ENCODE results near the gene BANF2.

Gene BANF2

DNA sequence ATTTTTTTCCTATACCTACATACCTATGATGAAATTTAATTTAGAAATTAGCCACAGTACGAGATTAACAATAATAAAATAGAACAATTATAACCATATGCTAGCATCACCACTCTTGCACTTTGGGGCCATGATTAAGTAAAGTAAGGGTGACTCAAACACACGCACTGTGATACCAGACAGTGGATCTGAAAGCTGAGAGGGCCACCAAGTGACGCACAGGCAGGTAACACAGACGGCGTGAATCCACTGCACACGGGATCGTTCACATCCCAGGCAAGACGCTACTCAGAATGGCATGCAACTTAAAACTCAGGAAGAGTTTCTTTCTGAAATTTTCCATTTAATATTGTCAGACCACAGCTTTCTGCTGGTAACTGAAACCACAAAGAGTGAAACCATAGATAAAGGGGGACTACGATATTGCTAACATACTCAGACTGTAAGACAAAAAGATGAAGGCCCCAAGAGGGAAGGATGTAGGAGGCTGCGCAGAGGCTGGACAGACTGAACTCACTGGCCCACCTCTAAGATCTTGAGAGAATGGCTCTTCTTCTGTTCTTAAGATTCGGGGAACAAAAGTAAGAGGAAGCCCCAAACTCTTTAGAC is 35.6 kb upstream of the BANF2 start:
- DNase-seq (ENCODE audit: low read depth), result no peak

DNA sequence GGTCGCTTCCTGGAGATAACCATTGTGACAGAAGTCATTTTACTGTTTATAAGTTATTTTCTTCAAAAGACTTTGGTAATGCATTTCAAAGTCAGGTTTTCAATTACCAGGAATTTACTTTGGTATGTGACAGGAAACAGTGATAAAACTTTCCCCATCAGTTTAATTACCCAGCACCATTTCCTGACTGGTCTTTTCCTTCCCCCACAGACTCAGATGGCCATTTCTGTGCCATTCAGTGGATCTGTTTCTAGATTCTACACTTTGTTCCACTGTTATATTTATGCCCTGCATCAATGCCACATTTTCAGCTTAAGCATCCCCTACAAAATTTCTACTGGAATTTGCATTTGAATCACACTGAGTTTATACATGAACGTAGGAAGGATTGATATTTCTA is 34.0 kb upstream of the BANF2 start:
- DNase-seq (ENCODE audit: low read depth), result no peak

DNA sequence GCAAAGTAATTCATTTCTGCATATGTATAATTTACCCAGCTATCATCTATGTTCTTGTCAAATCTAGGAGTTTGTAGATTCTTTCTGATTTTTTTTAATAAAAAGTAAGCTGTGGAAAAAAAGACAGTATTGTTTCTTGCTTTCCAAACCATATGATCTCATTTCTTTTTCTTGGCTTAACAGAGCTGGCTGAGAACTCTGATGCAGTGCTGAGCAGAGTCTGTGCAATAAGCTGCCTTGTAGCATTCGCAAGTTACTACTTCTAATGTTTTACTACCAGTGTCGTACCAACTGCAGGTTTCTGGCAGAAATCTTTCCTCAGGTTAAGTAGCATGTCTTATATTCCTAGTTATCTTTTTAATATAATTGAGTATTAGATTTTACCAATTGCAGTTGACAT is 33.3 kb upstream of the BANF2 start:
- no peak for DNase-seq (ENCODE audit: low read depth)

DNA sequence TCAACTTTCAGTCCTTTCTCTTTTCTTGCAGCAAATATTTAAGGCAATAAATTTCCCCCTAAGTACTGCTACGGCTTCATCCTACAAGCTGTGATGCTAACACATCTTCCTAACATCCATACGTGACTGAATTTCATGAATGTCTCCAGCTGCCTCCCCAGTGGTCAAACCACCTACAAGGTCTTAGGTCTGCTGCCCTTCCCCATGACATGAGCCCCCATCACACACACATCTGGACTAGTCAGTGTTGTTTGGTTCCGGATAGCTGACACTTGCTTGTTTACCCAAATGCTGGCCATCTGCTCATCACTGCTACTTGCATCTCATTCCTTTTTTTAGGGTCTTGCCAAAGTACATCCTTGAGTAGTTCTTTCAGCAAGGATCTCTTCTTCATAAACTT is 32.3 kb upstream of the BANF2 start:
- no peak for DNase-seq (ENCODE audit: low read depth)

DNA sequence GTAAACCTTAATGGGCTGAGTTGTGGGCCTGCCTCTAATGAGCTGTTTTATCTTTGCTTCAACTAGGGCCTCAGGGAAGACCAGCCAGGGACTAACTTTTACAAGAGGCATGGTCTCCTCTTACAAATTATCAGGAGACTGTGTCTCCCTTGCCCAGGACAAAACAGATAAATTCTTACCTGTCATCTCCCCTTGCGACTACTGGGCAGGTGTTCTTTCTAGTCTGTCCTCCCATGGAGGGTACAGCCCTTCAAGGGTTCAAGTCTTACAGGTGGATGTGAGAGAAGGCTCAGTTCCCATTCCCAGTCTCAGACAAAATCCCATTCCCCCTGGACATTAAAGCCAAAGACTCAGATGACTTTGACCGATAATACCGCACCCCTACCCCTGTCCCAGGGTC is 31.3 kb upstream of the BANF2 start:
- no peak for DNase-seq (ENCODE audit: low read depth)

GRCh38 chr20:17669306-17669931 is 30.3 kb upstream of the BANF2 start:
- DNase-seq (ENCODE audit: low read depth), result no peak

DNA sequence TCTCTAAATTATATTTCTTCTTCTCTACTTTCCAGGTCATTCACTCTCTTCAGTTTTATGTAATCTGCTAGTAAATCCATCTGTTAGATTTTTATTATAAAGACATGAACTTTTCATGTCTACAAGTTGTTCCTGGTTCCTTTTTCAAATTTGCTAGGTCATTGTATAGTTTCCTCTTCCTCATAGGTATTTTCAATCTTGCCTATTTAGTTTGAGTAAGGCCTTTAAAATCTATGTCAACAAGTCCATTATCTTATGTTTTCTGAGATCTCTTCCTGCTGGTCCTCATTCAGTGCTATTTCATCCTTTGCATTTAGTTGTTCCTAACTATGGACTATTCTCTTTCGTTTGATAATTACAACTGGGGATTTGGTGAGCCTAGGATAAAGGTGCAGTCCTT is 28.8 kb upstream of the BANF2 start:
- DNase-seq (ENCODE audit: low read depth), result no peak

DNA sequence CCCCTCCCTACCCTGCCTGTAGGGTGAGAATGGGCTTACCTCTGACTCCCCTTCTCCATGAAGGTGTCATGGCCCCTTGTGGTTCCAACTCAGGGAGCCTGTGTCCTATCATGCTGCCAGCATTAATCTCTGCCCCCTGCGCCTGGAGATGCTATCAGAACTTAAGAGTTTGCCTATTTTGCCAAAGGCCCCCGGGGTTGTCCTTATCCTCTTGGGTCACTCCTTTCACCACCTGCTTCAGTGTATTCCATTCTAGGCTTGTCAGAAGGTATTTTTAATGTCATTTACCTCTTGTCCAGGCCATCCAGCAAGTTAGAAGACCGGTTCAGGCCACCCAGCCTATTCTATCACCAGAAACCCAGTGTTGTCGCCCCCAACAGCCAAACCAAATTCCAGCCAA is 28.2 kb upstream of the BANF2 start:
- no peak for DNase-seq (ENCODE audit: low read depth)

DNA sequence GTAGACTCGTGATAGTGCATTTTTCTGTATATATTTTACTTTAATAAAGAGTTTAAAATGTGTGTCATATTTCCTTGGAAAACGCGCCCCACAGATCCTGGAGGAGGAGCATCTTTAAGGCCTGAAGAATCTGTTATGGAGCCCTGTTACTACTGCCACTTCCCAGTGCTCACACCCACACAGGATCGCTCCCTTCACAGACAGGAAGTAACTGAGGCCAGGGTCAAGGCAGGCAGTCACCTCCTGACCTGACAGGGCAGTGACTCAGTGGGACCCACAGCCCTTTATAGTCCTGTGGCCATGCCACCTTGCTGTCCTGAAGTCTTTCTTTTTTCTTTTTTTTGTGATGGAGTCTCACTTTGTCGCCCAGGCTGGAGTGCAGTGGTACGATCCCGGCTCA is 26.7 kb upstream of the BANF2 start:
- no peak for DNase-seq (ENCODE audit: low read depth)

GRCh38 chr20:17674722-17675518 is 24.8 kb upstream of the BANF2 start:
- no peak for DNase-seq (ENCODE audit: low read depth)

- DNase-seq (ENCODE audit: low read depth), result no peak
Observed at GRCh38 chr20:17675519-17676377, 24.0 kb upstream of the BANF2 start.

GRCh38 chr20:17676378-17676759 is 23.4 kb upstream of the BANF2 start:
- DNase-seq (ENCODE audit: low read depth), result no peak

DNA sequence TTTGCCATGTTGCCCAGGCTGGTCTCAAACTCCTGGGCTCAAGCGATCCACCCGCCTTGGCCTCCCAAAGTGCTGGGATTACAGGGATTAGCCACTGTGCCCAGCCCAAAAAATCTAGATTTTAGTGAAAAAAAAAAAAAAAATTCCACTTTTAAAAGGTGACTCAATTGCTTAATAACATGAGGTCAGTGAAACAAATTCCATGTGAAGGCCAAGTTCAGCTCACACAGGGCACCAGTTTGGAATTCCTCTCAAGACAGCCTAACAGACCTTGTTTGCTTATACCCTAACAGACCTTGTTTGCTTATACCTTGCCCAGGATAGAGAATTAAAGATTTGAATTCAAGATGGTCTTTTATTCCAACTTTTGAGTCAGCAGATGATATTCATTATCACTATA is 22.8 kb upstream of the BANF2 start:
- DNase-seq (ENCODE audit: low read depth), result no peak

GRCh38 chr20:17678295-17678694 is 21.5 kb upstream of the BANF2 start:
- DNase-seq (ENCODE audit: low read depth), result no peak

GRCh38 chr20:17678886-17679285 is 20.9 kb upstream of the BANF2 start:
- no peak for DNase-seq (ENCODE audit: low read depth)

DNA sequence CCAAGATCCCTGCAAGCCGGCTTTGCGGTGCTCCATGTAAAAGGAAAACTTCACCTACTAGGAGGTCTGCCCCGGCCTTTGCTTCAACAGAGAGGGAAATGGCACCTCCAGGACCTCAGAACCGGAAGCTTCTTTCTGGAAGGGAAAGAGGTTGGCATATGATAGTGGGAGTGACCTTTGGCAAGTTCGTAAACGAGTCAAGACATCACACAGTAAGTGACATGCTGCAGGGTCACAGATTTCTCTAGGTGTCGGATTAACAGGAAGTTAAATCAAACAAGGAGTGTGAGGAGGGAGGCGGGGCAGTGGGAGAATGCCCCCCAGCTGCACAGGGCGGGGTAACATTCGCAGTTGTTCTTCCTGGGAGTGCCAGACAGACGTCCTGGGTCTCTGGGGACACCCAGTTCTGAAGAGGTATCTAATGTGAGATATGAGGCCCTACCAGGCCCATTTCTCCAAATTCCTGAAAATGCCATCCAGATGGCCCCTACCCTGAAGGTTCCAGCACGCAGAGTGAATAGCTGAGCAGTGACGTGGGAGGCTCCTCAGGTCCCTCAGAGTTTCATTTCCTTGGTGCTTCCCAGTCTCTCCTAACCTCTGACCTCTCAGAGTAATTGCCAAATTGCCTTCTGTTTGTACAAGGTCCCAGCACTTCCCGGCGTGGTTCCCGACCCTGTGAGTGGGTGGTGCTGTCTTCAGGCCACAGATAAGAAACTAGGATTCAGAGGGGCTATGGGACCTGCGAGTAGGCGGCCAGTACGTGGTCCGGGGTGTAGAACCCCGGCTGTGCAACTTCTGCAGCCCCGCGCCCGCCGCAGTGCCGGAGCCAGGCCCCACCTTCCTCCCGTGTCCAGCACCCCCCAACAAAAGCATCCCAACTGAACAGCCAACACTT is 19.6 kb upstream of the BANF2 start:
- no peak for DNase-seq (ENCODE audit: low read depth)

DNA sequence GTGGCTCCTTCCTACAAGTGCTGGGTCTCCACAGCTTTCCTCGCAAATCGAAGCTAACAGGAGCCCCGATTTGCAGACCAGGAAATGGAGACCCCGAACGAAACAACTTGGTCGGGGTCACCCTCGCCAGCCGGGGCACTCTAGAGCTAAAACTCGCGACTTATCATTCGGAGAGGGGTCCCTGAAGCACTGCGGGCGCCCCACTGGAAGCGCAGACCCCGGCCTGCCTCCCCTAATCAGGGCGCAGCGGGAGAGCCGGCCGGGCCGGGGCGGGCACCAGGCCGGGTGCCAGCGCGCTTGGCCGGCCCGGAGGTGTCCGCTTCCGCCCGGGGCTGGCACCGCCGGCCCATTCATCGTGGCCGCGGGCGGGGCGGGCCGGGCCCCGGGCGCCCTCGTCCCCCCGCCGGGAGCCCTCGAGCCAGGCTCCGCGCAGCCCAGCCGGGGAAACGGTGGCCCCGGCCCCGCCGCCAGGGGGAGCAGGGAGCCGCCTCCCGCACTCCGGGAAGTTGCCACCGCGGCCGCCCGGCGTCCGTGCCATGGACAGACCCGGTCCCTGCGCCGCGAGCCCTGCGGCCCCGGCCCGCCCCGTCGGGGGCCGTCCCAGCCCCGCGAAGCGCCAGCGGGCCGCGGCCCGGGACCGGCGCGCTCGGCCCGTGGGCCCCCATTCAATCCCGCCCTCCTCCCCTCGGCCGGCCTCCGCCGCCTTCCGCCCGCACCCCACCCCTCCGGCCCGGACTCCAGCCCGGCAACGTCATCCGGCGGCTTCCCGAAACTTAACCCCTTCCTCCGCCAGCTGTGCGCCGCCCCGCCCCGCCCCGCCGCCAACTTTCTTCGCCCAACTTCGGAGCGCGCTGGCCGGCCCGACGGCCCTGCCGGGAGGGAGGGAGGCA is 18.7 kb upstream of the BANF2 start:
- DNase-seq (ENCODE audit: low read depth), result peak; percentile 74

- no peak for DNase-seq (ENCODE audit: low read depth)
Observed at GRCh38 chr20:17681726-17682102, 18.1 kb upstream of the BANF2 start.

- DNase-seq (ENCODE audit: low read depth), result peak; percentile 92
Observed at GRCh38 chr20:17682103-17682888, 17.5 kb upstream of the BANF2 start, which contains the start of gene RRBP1. TSS of gene RRBP1 (minus strand) at chr20:17682242. CDS start at chr20:17660507, 21,735 bp downstream.

- DNase-seq (ENCODE audit: low read depth), result no peak
Observed at GRCh38 chr20:17682889-17683198, 16.9 kb upstream of the BANF2 start.
